Measurements from ENCODE around the gene CCDC183. TPM values are rescaled to one million over a fixed set of nuclear protein-coding genes. Genes with fewer than 3 reads are reported as not detected.
"Not testable (repeated sequence)": the region's sequence is repeated elsewhere in the genome, so short reads cannot be mapped to it uniquely, and the experiment has no call there.

The CCDC183 gene
- total RNA-seq, 1 donor from 2014 or later: 2.8 TPM

DNA sequence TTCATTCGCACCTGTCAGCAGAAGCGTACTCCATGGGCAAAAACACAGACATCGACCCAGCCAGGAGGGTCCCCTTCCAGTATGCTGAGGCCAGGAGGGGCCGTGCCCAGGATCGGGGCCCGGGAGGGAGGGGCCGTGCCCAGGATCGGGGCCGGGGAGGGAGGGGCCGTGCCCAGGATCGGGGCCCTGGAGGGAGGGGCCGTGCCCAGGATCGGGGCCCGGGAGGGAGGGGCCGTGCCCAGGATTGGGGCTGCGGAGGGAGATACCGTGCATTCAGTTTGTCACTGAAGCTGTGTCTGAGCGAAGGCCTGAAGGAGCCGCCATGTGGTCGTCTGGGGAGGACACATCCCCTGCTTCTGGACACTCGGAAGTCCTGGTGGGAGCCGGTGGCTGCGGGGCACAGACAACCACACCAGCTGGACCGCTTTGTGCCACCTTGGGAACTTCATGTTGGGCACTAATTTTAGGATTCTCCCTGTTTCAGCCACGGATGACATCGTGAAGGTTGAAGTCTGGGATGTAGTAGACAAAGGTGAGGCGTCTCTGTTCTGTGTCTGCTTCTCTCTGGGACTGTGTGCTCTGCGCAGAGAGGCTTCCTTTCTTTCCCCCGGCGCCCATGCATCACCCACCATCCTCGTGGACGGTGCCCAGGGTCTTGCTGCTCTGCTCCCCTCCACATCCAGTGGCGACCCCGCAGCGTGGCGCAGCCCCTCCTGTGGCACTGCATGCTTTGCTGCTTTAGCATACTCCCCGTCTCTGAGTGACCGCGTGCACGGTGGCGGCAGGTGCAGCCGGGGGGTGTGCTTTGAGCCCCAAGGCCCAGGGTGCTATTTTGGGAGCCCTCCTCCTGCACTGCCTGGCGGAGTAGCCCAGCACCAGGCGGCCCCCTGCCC is 29.4 kb downstream of the CCDC183 start:
- DNase-seq: no peak

- no peak for DNase-seq
Measured at GRCh38 chr9:136826188-136826541, 30.0 kb downstream of the CCDC183 start.

- DNase-seq: no peak
Measured at GRCh38 chr9:136826703-136827582, 30.8 kb downstream of the CCDC183 start.

DNA sequence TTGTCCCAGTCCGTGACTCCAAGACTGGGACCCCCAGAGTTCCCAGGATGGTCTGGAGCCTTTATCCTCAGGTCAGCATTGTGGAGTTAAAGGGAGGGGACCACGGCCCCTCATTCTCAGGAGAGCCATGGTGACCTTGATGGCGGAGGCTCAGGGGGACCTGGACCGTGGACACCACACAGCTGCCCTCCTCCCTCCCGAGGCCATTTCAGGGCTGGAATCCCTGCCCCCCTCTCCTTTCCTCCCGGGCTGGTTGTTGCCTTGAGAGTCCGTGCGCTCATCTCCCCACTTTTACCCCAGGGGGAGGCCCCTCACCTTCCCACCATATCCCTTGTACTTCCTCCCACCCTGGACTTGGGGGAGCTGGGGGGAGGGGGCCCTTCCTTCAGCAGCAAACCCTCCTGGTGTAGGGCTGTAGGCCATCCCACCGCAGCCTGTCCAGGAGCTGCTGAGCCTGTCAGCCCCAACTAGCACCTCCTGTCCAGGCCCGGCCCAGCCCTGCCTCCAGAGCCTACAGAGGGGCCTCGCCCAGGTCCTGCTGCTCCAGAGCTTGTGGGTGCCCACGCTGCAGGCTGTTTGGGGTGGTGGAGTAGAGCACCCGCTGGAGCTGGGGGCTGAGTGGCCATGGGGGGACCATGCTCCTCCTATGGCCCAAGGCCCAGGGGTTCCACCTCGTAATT is 31.8 kb downstream of the CCDC183 start:
- no peak for DNase-seq

DNA sequence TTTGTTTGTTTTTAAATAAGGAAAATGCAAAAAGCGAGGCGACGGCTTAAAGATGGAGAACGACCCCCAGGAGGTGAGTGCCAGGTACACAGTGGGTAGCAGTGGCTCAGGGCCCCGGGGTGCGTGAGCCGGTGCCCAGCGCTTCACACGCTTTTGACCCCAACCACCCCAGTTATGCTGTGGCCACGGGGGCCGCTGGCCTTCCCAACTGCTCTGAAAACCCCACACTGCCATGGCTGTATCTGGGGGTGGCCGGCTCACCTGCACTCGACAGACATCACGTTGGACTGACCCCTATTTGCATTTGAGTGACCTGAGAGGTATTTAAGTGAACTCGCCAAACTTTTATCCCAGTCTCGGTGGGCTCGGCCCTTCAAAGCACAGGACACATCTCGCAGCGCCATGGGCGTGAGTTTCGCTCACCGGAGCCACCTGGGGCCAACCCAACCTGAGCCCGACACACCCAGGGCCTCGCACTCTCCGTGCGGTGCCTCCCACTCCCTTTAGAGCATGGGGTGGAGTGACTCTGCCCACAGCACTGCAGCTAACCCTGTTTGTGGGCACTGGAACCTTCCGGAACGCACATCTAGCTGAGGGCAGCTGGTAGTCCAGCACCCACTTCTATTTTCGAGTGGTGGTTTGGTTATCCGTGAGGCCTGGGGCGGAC is 32.5 kb downstream of the CCDC183 start:
- DNase-seq: no peak

GRCh38 chr9:136829412-136829811 is 33.3 kb downstream of the CCDC183 start:
- DNase-seq: no peak

- no peak for DNase-seq
Measured at GRCh38 chr9:136829981-136830885, 34.1 kb downstream of the CCDC183 start.

DNA sequence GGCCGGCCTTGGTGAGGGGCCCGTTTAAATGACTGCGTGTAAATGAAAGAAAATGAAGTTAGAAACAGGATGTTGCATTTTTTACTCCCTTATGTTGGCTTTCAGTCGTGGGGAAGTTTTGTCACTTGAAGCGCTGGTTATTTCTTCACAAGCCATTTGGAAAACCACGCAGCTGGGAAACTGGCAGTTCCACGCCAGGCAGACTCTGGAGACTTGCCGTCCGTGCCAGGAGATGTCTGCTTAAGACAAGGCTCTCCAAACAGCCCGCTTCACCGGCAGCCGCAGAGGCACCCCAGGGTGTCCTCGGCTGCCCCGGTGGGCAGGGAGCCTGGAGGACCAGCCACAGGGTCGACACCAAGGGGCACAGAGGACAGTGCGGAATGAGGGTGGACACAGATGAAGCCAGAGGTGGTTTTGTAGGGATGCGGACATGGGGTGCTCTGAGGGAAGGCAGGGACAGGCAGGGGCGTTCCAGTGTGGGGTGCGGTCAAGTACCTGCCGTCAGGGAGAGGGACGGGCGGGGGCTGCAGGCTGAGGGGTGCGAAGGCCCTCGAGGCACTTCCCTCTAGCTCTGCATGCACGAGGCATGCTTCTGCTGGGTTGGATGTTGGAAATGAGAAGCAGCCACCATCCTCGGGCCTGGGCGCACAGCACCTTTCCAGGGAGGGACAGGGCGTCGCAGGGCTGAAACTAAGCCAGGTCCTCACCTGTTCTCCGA is 35.0 kb downstream of the CCDC183 start:
- no peak for DNase-seq

DNA sequence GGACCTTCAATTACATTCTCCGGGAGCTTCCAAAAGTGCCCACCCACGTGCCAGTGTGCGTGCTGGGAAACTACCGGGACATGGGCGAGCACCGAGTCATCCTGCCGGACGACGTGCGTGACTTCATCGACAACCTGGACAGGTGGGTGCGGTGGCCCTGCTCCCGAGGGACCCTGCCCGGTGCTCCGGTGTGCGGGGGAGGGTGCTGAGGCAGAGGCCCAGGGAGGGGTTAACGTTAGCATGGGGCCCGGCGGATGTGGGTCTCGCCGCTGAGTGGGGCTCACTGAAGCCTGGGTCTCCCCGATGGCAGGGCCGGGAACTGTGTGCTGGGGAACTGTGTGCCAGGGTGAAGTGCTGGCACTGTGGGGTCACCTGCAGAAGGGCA is 35.6 kb downstream of the CCDC183 start:
- DNase-seq: no peak

DNA sequence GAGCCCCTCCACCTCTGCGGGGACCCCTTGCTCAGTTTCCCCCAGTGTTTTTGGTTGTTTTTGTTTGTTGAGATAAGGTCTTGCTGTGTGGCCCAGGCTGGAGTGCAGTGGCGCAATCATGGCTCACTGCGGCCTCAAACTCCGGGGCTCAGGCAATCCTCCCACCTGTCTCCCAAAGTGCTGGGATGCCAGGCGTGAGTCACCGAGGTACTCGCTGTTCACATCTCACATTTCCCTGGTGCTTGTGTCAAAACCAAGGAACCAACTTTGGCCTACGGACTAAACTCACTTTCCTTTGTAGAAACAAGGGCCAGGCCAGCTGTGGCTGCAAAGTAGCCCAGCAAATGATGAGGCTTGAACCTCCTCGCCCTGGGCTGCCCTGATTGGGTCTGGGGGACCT is 36.4 kb downstream of the CCDC183 start:
- DNase-seq: no peak

DNA sequence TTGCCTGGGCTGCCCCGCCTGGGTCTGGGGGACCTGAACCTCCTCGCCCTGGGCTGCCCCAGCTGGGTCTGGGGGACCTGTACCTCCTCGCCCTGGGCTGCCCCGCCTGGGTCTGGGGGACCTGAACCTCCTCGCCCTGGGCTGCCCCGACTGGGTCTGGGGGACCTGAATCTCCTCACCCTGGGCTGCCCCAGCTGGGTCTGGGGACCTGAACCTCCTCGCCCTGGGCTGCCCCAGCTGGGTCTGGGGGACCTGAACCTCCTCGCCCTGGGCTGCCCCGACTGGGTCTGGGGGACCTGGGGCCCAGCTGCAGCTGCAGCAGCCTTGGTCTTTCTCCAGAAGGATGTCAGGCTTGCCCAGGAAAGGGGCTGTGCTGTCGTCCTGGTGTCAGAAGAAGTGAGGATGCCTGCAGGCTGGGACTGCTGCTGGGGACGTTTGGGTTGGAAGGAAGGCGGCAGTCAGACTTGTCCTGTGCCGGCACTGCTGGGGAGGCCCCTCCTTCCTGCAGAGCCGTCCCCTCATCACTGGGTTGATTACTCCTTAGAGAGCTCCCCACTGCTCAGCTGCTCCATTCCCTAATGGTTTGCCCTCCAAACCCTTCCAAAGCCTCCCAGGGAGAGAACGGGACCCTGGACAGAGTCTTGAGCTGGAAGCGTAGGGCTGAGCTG is 37.4 kb downstream of the CCDC183 start:
- not testable (repeated sequence) for DNase-seq

DNA sequence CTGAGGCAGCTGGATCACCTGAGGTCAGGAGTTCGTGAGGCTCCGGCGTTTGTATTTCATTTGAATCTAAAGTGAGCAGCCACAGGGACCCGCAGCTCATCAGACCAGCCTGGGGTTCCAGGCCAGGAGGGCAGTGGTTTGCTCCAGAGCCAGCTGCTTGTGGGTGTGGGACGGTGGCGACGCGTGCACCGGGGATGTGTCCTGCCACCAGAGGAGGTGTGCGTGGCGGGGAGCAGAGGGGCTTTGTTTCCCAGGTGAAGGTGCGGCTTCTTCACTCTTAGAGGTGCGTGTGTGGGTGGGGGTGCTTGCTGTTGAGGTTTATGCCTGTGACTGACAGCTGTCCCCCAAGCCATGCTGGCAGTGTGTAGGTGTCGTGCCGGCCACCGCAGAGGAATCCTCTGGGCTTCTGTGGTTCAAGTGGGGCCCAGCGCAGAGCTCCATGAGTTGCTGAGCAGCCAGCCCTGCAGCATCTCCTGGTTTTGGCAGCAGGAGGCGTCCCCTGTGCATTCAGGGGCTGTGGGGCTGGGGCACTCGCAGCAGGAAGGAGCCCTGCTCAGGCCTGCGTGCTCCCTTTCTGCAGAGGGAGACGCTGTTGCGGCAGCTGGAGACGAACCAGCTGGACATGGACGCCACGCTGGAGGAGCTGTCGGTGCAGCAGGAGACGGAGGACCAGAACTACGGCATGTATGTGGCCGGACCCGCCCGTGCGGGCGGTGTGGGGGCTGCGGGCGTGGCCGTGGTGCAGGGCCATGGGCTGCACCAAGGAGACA is 39.2 kb downstream of the CCDC183 start:
- no peak for DNase-seq

- no peak for DNase-seq
Measured at GRCh38 chr9:136835932-136836904, 40.1 kb downstream of the CCDC183 start.

DNA sequence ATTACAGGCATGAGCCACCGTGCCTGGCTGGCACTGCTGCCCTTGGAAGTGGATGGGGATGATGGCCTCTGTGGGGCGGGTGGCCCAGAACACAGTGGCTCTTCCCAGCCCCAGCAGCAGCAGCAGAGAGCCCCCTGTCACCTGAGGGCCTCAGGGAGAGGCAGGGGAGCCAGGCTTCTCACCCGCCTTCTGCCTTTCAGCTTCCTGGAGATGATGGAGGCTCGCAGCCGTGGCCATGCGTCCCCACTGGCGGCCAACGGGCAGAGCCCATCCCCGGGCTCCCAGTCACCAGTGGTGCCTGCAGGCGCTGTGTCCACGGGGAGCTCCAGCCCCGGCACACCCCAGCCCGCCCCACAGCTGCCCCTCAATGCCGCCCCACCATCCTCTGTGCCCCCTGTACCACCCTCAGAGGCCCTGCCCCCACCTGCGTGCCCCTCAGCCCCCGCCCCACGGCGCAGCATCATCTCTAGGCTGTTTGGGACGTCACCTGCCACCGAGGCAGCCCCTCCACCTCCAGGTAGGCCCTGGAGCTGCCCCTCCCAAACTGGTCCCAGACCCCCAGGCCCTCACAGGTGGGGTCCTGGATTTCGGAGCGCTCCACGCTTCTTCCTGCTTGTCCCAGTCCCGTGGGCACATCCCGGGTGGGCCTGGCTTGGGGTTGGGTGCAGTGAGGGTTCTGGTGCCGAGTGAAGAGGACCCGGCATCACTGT is 41.2 kb downstream of the CCDC183 start:
- DNase-seq: no peak

DNA sequence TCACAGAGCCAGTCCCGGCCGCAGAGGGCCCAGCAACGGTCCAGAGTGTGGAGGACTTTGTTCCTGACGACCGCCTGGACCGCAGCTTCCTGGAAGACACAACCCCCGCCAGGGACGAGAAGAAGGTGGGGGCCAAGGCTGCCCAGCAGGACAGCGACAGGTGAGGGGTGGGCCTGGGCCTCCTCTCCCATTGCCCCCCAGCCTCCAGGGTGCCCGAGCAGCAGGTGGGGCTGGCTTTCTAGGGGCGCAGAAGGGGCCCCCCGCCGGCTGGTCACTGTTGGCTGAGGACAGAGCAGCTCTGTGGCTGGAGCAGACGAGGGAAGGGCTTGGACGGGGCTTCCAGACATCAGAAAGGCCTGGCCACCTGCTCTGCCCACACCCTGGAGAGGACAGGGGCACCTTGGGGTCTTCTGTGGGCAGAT is 41.7 kb downstream of the CCDC183 start:
- not testable (repeated sequence) for DNase-seq

GRCh38 chr9:136838314-136839228 is 42.4 kb downstream of the CCDC183 start:
- no peak for DNase-seq

Measured in occipital lobe (tissue), 2 donors.